ENCODE data around the gene TUFT1.

TUFT1 gene

DNA sequence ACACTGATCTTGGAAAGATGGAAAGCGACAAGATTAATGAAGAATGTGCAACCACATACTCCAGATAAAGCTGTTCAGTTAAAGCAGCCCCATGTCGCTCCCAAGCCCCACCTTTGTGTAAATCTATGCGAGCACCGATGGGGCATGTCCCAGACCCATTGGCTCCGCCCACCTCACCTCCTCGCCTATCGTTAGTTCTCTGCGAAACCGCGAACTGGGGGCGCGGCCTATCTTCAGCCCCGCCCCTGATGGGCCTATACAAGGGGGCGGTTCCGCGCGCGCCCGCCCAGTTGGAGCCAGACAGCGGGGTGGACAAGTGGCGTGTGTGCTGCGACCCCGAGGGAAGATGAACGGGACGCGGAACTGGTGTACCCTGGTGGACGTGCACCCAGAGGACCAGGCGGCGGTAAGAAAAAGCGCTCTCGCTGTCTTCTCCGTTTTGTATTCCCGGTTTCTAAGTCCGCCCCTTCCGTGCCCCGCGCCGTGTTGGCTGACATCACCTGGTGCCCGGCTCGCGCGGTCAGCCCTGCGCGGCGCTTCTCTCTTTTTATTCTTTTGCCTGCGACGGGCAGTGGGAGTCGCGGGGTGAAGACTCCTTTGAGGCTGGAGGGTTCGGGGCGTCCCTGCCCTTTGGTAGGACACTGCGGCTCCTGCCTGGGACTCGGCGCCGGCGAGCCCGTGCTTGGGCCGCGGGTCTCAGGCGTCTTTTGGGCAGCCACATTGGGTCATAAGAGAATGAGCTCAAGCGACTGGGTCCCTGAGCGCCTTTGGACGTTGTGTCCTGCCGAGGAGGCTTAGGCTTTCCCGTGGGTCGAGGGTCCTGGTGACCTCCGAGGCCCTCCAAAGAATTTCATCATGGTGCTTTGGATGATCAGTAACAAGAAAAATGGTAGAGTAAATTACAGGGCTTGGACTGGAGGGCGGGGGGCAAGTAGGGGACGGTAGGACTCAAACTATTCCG is at the start of gene TUFT1:
TSS of gene TUFT1 (plus strand) at position 289 of the 961 bp plus-strand sequence. CDS start at position 347, 58 bp downstream.
- peak; percentile 84 for DNase-seq (ENCODE audit: low read depth)

DNA sequence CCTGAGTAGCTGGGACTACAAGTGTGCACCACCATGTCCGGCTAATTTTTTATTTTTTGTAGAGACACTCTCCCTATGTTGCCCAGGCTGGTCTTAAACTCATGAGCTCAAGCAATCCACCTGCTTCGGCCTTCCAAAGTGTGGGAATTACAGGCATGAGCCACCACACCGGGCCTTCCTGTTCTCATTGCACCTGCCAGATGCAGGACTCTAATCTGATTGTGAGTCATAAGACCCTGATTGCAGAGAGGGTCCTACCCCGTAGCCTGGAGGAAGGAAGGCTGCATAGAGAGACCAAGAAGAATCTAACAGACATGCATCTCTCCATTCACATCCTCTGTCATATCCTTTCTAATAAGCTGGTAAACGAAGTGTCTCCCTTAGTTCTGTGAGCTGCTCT is 48.5 kb upstream of the TUFT1 start:
- no peak for DNase-seq (ENCODE audit: low read depth)

GRCh38 chr1:151492120-151492519 is 48.0 kb upstream of the TUFT1 start:
- no peak for DNase-seq (ENCODE audit: low read depth)

- no peak for DNase-seq (ENCODE audit: low read depth)
Measured at GRCh38 chr1:151493042-151493441, 47.1 kb upstream of the TUFT1 start.

DNA sequence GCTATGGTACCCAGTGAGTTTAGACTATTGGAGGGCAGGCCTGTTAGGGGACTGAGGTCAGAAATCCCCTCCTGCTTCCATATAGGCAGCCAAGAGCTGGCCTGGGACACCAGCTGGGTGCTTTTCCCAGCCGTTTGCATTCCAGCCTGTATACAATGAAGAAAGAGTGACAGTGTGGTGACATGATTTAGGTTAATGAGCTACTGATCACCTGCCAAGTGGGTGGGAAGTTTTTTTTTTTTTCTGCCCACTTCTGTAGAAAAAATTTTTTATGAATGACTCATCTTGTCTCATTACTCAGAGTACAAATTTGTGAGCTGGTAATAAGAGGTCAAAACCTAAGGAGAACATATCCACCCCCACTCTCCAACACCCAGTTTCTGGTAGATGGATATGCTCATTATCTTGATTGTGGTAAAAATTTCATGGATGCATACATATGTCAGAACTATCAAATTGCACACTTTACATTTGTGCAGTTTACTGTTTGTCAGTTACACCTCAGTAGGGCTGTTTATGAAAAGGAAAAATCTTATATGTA is 45.3 kb upstream of the TUFT1 start:
- DNase-seq (ENCODE audit: low read depth): no peak

GRCh38 chr1:151495316-151495715 is 44.8 kb upstream of the TUFT1 start:
- DNase-seq (ENCODE audit: low read depth): no peak

DNA sequence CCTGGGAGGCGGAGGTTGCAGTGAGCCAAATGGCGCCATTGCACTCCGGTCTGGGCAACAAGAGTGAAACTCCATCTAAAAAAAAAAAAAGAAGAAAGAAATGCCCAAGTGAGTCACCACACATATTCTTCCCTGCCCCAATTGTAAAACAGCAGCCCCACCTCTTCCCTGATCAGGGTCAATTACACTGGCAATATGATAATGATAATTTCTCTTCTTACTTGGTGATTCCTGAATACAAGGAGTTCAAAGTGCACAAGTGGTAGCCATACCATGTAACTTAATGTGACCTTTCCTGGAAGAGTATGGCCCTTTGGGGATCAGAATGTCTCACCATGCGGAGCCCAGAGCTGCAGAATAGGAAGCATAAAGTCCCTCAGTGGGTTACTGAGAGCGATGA is 40.7 kb upstream of the TUFT1 start:
- DNase-seq (ENCODE audit: low read depth): no peak

DNA sequence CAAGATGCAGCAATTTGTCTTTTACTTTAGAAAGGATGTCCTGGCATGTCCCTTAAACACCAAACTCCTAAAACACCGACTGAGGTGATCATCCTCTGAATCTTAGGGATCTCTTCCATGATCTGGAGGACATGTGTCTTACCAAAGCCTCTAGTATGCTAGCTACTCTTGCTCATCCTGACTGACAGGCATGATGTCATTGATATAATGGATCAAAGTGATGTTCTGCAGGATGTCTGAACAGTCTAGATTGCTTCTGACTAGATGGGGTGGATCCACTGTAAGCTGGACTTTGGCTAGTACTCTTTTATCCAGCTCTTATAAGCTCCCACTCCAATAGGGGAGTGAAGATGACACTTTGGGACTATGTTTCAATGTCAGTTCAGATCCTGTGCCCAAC is 40.2 kb upstream of the TUFT1 start:
- DNase-seq (ENCODE audit: low read depth): no peak

- DNase-seq (ENCODE audit: low read depth): no peak
Measured at GRCh38 chr1:151501474-151501873, 38.6 kb upstream of the TUFT1 start.

- DNase-seq (ENCODE audit: low read depth): no peak
Measured at GRCh38 chr1:151502035-151502700, 37.9 kb upstream of the TUFT1 start.

- no peak for DNase-seq (ENCODE audit: low read depth)
Measured at GRCh38 chr1:151502859-151503780, 37.0 kb upstream of the TUFT1 start.

- no peak for DNase-seq (ENCODE audit: low read depth)
Measured at GRCh38 chr1:151504252-151504651, 35.9 kb upstream of the TUFT1 start.

DNA sequence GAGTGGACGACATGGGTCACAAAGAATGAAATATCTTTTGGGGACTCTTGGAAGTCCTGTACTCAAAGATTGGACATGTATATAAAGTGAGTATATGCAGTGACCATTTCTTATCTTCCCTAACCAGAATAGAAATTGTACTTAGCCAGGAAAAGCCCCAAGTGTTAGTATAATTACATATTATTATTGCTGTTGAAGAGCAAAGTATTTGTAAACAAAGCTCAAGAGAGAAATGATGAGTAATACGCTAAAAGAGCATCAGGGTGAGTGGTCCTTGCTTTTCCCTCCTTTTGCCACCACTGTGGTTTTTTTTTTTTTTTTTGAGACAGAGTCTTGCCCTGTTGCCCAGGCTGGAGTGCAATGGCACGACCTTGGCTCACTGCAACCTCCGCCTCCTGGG is 35.4 kb upstream of the TUFT1 start:
- DNase-seq (ENCODE audit: low read depth): no peak

DNA sequence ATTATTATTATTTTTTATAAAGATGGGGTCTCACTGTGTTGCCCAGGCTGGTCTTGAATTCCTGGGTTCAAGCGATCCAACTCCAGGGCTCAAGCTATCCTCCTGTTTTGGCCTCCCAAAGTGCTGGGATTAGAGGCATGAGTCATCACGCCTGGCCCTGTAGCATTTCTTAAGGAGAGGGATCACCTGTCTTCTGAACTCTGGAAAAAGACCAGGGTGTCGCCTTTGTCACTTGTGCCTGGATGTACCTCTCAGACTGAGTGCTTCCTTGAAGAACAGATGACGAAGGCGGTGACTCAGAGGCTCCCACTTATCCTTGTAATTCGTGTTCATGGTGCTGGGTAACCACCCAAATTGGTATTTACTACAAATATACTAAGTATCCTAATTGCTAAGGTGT is 31.3 kb upstream of the TUFT1 start:
- DNase-seq (ENCODE audit: low read depth): no peak

DNA sequence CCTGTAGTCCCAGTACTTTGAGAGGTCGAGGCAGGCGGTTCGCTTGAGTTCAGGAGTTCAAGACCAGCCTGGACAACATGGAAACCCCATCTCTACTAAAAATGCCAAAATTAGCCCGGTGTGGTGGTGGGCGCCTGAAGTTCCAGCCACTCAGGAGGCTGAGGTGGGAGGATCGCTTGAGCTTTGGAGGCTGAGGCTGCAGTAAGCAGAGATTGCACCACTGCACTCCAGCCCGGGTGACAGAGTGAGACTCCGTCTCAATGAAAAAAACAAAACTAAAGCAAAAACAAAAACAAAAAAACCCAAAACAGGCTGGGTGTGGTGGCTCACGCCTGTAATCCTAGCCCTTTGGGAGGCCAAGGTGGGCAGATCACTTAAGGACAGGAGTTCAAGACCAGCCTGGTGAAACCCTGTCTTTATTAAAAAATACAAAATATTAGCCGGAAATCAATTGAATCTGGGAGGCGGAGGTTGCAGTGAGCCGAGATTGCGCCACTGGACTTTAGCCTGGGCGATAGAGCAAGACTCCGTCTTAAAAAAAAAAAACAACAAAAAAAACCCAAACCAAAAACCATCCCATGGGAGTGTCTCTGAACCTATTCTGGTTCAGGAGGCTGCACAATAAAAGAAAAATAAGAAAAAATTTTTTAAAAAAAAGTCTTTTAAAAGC is 30.6 kb upstream of the TUFT1 start:
- DNase-seq (ENCODE audit: low read depth): no peak

GRCh38 chr1:151510020-151510405 is 30.1 kb upstream of the TUFT1 start:
- DNase-seq (ENCODE audit: low read depth): no peak

GRCh38 chr1:151510614-151510956 is 29.5 kb upstream of the TUFT1 start:
- no peak for DNase-seq (ENCODE audit: low read depth)

DNA sequence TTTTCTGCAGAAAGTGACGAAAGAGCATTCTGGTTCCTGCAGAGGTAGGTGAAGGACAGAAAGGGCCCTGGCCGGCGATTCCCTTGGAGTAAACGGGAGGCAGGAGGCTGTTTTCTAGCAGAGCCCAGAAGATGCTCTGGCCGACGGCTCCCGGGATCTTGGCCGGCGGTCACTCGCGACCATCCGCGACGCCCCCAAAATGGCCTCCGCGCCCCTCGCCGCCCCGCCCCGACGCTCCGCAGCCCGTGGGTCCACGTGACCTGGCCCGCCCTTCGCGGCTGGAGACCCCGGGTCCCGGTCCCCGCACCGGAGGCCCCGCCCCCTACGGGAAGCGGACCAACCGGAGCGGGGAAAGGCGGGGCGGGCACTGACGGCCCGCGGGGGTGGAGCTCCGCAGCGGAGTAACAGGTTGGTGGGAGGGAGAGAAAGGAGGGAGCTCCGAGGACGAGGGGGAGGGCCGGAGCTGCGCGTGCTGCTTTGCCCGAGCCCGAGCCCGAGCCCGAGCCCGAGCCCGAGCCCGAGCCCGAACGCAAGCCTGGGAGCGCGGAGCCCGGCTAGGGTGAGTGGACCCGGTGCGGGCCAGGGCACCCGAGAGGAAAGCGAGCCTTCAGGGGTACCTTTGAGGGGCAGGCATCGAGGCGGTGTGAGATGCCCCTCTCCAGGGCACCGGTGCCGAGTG is 29.0 kb upstream of the TUFT1 start, which contains the start of gene CGN:
TSS of gene CGN (plus strand) at position 431 of the 679 bp plus-strand sequence. CDS start 7,133 bp downstream, outside the sequence.
- DNase-seq (ENCODE audit: low read depth): peak; percentile 79

DNA sequence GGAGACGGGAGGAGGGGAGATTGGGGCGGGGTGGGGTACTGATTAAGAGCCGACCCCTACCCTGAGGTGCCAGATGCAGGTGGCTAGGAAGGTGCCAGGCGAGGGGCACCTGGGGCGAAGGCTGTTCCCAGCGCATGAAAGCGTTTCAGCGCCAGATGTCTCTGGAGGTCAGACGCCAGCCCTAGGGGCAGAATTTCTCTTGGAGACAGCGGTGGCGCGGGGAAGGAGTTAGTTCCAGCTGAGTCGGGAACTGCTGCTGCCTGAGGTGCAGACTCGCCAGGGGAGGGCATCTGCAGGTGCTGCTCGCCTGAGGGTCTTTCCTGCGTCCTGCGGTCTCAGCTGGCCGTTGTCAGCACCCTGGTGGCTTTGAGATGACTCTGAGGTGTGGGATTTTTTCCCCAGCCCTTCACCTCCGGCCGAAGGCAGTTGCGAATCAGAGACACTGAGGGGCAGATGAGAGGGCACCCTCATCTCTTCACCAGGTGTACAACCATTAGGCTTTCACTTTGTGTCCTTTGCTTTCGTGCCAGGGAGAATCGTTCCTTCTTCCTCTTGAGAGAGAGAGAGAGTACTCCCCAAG is 28.4 kb upstream of the TUFT1 start:
- DNase-seq (ENCODE audit: low read depth): peak; percentile 7

DNA sequence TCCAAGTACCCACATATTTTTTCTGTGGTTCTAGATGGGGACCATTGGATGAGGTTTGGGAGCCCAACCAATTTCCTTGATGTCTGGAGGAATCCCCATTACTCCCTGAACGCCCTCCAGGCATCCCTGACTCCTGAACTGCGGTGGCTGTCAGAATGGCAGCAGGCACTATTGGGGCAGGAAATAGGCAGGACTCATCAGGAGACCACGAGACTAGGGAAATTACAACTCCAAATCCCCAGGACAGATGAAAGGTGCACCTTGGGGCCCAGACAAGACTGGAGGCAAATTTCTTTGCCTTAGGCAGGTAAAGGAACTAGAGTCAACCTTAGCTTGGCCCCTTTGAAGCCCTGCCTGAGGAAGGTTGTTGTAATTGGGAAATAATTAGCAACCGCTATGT is 27.8 kb upstream of the TUFT1 start:
- DNase-seq (ENCODE audit: low read depth): no peak

Measured in stimulated activated CD8-positive, alpha-beta memory T cell treated with anti-CD3 and anti-CD28 coated beads, Interleukin-12 subunit alpha, Interleukin-12 subunit beta, amount 100 ng/mL, for 4 hours (primary cell).